HG02798 (cell line): Measurements from ENCODE around the gene OR9I1.

Experiments
- ATAC-seq: cut with Tn5 transposase; IDR thresholded peaks from one replicate; pipeline ENCODE4 v1.9.1; 2021; ENCODE audit warnings: mild to moderate bottlenecking; ENCODE audit not compliant: unreplicated experiment, poor library complexity

The OR9I1 gene, protein sequence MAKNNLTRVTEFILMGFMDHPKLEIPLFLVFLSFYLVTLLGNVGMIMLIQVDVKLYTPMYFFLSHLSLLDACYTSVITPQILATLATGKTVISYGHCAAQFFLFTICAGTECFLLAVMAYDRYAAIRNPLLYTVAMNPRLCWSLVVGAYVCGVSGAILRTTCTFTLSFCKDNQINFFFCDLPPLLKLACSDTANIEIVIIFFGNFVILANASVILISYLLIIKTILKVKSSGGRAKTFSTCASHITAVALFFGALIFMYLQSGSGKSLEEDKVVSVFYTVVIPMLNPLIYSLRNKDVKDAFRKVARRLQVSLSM

DNA sequence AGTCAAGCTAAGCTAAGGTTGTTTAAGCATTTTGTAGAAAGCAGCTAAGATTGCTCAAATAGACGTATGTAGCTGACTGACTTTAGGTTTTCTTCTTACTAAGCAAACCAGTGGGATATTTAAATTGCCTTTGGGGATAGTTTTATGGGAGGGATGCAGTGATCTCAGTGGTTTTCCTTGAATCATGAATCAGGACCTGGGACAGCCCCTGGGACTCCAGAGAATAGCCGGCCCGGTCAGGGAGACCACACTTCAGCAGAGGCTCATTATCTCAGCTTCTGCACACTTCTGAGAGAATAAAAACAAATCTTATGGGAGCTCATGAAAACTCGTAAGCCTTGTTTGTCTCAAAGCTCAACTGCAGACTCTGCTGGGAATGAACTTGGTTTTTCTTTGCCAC, at the start of gene OR9I1:
Gene OR9I1, minus strand, starts transcription at position 62 of the 400 bp plus-strand sequence. CDS start 6,086 bp downstream, outside the sequence.
- no peak for ATAC-seq

DNA sequence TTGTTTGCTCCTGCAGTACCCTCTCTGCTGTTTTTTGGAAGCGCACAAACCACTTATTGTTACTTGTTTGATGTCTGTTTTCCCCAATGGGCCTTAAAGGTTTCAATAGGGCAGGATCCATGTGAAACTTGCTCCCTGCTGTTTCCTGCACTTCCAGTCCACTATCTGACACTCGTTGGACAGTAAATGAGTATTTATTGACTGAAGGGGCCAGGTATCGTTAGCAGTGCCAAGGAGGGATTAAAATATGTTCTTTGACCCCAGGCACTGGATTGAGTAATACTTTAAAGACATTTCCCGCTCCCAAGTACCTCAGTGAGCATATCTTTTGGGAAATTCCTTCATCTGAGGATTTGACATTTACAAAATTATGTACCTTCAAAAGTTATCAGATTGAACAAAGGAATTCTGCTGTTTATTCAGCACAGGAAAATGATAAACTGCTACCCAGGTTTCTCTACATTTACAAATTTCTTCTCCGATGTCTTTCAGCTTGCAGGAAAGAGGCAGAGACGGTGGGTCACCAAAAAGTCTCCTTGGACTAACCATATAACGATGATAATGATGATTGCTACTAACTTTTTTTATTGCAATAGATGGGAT, 40.3 kb upstream of the OR9I1 start:
- no peak for ATAC-seq

DNA sequence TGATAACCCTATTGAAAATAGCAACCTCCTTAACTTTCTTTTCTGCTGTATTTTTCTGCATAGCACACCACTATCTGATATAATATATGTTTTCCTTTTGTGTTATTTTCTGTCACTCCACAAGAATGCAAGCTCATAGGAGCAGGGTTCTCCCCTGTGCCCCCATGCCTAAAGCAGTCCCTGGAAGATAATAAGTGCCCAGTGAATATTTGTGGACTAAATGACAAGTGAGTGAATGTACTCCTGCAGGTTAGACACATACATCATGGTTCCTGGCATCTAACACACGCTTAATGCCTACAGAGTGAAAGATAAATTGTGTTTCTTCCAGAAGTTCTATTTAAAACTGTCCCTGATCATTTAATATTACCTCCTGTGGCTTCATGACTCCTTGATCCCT, 39.7 kb upstream of the OR9I1 start:
- no peak for ATAC-seq

DNA sequence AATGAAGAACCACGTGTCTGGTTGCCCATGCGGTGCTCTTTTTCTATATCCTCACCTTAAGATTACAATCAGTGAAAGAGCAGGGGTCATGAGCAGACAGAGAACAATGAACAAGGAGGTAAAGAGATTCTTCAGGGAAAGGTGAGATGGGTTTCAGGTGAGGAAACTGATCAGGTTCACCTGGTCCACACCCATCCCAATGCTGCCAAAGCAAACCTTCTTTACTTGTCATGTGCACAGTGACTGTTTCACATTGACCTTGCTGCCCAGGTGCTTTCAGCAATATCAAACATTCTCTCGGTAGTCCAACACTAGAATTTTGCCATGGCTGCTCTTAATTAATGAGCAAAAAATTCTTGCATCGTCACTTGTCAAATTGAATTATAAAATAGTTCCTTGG, 39.1 kb upstream of the OR9I1 start:
- no peak for ATAC-seq

DNA sequence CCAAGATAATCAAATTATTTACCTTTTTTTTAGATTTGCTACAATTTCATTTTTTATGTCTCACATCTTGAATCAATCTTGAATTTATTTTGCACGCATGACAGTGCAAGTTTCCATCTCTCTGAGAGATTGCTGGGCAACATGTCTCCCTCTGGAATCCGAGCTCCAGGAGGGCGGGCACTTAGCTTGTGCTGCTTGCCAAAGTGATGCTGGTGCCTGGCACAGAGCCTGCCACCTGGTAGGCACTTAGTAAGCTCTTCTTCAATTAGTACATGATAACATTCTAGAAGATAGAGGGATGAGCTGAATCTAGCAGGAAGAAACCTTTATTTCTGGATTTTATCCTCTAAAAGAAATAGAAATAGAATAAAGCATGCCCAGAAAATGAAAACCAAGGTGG, 27.5 kb upstream of the OR9I1 start:
- ATAC-seq = no peak

DNA sequence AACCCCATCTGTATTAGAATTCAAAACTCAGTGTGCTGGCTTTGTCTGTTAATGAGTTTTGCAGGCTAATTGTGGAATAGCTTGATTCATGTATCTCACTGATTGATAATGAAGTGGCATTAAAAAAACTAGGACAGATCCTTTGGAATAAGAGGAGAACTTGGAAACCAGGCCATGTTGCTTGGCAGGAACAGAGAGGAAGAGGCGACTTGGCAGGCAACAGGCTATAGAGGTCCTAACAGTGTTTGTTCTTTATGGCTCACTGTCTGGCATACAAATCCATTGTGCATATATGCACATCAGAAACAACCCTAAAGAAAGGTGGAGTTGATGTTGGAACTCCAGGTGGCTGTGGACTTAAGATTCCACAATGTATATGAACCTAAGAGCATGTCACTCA, 17.4 kb upstream of the OR9I1 start:
- no peak for ATAC-seq

DNA sequence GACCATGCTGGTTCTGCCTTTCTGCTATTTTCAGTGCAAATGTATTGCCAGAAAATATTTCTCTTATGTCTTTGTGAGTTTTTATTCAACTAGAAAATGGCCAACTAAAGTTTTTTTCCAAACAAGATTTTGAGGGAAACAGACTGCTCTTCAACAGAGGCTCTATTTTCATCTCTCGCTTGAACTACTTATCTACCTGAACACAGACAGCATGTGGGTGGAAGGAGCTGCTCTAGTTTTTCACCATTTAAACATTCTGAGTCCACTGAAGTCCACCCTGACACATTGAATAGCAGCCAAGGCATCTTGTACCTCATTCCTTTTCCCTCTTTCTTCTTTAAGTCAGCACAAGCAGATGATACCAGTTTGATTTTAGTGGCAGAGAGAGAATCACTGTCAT, 9.8 kb upstream of the OR9I1 start:
- ATAC-seq = no peak

DNA sequence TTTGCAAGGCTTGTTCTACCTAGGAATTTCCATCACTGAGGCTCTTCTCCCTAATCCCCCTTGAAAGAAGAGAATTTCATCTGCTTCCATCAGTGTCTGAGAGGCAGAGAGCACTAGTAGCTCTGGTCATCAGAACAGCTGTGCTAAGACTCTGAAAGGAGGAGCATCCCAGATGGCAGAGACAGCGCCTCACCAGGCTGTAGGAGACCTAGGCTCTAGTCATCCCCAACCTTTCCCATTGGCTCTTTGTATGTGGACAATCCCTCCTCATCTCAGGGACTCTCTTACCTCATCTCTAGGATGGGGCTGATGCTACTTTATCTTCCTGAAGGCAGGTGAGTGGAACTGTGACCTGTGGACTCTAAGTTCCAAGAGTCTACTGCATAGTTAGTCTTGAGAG, 8.8 kb upstream of the OR9I1 start:
- no peak for ATAC-seq

DNA sequence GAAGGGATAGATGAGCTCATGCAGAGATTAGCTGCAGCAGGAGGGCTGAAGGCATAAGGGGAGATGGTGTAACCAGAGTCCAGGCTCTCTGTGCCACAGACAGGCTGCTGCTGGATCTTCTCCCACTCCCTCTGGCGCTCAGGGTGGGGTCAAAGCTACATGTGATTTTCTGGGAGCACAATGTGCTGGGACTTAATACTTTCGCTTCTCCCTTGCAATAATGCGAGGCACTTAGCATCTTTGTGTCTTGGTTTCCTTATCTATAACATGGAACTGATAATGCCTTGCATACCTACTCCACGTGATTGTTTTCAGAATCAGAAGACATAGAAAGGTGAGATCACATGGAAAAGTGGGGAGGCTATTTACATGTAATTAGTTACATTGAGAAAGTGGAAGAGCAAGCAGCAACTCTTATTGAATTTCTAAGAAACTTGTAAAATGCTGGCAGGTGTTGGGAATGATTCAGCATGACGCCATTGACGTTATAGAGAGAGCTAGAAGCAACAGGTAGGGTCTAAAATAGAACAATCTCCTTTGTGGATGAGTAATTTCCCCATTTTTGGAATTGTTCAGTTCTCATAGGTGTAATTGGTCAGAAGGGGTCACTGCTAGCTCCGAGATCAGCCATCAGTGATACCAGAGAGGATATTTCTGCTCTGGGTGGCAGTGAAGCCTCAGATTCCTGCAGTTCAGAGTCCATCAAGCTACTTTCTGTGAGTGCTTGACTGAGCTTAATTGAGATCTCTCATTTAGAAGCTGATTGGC, 8.2 kb upstream of the OR9I1 start:
- ATAC-seq = no peak

DNA sequence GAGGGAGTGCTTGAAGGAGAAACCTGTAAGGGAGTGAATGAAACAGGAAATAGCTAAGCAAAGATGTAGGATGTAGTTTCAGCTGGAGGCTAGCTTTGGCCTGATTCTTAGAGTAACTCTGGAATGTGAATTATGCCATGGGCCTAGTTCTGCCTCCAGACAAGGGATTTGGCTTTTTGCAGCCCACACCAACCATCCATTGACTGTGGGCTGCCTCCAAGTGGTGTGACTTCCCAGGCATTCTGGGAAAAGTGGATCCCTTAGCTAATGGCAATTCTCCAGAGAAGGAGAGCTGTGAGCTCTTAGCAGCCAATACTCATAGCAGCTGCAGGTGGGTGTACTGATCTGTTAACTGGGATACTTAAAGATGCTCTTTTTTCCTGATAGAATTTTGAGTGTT, 2.0 kb upstream of the OR9I1 start:
- no peak for ATAC-seq

DNA sequence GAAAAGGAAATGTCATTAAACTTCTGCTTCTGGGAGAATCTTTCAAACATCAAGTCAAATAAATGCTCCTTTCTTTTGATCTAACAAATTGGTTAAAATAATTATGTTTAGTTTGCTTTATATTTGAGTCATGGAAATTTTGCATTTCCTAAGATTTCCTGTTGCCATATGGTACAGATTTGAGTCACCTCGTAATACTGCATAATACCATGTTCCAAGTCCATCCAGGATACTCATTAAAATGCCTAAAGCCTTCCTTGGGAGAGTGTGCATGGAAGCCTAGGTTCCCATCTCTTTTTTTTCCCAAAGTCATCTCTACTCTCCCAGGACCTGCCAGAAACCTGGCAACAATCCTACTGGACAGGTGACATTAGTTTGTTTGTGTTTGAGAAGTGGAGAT, 4.2 kb downstream of the OR9I1 start:
- ATAC-seq = no peak

DNA sequence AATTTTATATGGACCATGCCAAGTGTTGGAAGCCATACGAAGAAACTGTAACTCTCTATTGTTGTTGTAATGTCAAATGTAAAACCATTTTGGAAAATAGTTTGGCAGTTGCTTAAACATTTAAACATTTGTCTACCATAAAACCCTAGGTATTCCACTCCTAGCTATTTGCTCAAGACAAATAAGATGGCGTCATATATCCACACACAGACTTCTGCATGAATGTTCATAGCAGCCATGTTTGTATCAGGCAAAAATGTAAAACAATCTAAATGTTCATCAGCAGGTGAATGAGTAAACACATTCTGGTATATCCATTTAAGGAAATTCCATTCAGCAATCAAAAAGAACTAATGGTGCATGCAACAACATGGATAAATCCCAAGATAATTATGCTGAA, 27.9 kb downstream of the OR9I1 start:
- ATAC-seq = no peak

DNA sequence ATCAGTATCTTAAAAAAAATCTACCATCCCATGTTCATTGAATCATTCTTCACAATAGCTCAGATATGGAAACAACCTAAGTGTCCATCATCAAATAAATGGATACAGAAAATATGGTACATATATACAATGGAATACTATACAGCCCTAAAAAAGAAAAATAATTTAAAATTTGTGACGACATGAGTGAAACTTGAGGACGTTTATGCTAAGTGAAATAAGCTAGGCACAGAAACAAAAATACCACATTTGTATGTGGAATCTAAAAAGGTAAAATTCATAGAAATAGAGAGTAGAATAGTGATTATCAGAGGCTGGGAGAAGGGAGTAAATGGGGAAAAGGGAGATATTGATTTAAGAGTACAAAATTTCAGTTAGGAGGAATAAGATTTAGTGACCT, 38.8 kb downstream of the OR9I1 start:
- no peak for ATAC-seq

DNA sequence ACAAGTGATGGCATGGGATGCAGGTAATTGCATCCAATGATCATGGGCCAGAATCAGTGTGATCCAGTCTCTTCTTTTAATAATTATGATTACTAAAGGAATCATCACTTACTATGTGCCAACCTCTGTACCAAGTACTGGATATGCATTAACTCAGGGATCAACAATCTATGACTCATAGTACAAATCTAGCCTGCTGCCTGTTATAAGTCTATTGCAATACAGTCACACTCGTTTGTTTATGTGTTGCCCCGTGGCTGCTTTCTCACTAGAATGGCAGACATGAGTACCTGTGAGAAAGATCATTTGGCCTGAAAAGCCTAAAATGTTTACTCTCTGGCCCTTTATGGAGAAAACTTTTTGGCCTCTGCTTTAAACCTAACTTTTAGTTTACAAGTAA, 49.5 kb downstream of the OR9I1 start:
- no peak for ATAC-seq

DNA sequence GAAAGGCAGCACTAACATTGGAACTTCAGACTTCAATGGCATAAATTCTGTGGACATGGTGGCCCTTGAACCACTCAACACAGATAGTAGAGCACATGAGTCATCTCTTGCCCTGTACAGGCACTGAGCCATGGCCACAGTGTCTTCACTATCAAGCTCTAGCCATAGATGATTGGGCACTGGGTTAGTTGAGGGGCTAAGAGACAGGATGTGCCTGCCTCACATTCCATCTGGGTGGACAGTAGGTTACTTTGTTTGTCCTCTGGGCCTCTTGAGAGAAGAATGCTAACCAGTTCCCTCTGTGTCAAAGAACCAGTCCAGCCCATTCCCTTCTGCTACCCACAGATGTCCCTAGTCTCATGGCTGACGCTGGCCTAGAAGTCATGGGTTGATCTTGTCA, 54.7 kb downstream of the OR9I1 start:
- no peak for ATAC-seq

DNA sequence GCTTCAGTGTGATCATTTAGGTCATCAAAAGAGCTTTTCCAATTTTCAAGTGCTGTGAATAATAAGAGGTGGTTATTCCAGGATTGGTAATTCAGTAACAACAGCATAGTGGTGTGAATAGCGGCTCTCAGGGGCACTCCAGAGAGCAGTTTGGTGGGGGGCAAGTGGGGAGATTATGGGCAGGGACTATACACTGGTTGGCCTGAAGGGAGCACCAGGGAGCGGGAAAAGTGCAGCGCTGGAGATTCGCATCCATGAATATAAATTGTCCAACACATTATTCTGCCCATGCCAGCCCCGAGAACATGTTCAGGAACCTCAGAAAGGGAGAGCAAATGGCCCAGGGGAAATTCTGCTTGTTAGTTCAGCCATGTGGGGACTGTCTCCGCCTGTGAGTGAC, 56.7 kb downstream of the OR9I1 start:
- ATAC-seq = no peak

DNA sequence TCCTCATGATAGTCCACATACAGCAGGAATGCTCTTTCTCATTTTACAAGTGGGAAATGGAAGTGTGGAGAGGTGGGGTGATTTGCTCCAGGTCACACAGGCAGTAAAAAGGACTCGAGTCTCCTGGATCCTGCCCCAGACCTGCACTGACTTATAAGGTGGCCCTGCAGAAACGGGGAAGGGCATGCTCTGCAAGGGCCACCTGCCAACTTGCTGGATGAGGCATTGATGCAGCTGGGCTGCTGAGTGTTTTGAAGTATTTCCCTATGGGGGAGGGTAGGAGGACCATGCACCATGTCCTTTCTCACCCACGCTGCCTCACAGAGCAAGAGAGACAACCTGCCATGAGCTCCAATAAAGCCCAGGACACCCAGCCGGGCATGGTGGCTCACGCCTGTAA, 57.6 kb downstream of the OR9I1 start:
- ATAC-seq = no peak
